HepG2 (cell line): ENCODE measurements around the gene ZNF670. TPM values are rescaled to one million over a fixed set of nuclear protein-coding genes. Genes with fewer than 3 reads are reported as not detected.

Source experiments
- ASH2L ChIP-seq: fragments of 300-600, 200-600 bp; sonication (generic); IDR thresholded peaks from 2 replicates; pipeline ENCODE4 v1.7.0; 2017; ENCODE audit warnings: low read depth, mild to moderate bottlenecking, moderate library complexity, mixed read lengths, low read length; ENCODE audit not compliant: insufficient read length
- HNF4A ChIP-seq: sonication (generic); formaldehyde crosslinking; IDR thresholded peaks from 2 replicates; pipeline ENCODE4 v1.4.0; 2020; ENCODE audit warnings: missing genetic modification reagents
- JUNB ChIP-seq: sonication (generic); formaldehyde crosslinking; IDR thresholded peaks from 2 replicates; pipeline ENCODE4 v1.8.0; 2022; ENCODE audit warnings: missing genetic modification reagents, mild to moderate bottlenecking, borderline replicate concordance
- PBX2 ChIP-seq: IDR thresholded peaks from 2 replicates; pipeline ENCODE4 v1.6.1; 2016; ENCODE audit warnings: control low read depth
- PRDM4 ChIP-seq: sonication (generic); formaldehyde crosslinking; IDR thresholded peaks from 2 replicates; pipeline ENCODE4 v1.9.0; 2021; ENCODE audit warnings: missing genetic modification reagents, borderline replicate concordance
- TFE3 ChIP-seq: IDR thresholded peaks from 2 replicates; pipeline ENCODE4 v1.6.1; 2016
- THYN1 ChIP-seq: sonication (generic); formaldehyde crosslinking; IDR thresholded peaks from 2 replicates; pipeline ENCODE4 v1.8.1; 2023; ENCODE audit warnings: low read depth, mild to moderate bottlenecking, moderate library complexity, missing genetic modification reagents, borderline replicate concordance
- ZNF704 ChIP-seq: sonication (generic); formaldehyde crosslinking; IDR thresholded peaks from 2 replicates; pipeline ENCODE4 v1.8.1; 2023; ENCODE audit warnings: mild to moderate bottlenecking, inconsistent platforms, moderate library complexity, missing genetic modification reagents, borderline replicate concordance
- polyA plus RNA-seq, 8 experiments: library from polyadenylated mRNA; depleted of rRNA in 3 of 8; stranded (reverse) in 7 of 8; unstranded in 1 of 8; fragments of >200 nt; fragmentation: Illumina TruSeq in 4 of 8; extraction: Trizol in 4 of 8; gene quantifications; 2 replicates each; pipeline versions ENCODE4 v1.2.1 to v1.2.3, GENCODE V29; 2011 to 2016; ENCODE audit warnings: low read depth in 4 of 8, missing spikeins in 1 of 8, mixed read lengths in 1 of 8; ENCODE audit not compliant: insufficient read depth in 1 of 8
- total RNA-seq, 5 experiments: library from RNA; depleted of rRNA; stranded (reverse); fragments of >200 nt; fragmentation: Illumina TruSeq; extraction: Trizol; gene quantifications; 2 replicates each; pipeline ENCODE4 v1.2.3, GENCODE V29; 2016; ENCODE audit warnings: low read depth in 1 of 5

ZNF670 gene
- total and polyA plus RNA-seq, 2 of the 13 experiments (the other 11 are each of a cell fraction or from before 2014, with no cell fraction given) = 4.2 to 10.9 TPM

DNA sequence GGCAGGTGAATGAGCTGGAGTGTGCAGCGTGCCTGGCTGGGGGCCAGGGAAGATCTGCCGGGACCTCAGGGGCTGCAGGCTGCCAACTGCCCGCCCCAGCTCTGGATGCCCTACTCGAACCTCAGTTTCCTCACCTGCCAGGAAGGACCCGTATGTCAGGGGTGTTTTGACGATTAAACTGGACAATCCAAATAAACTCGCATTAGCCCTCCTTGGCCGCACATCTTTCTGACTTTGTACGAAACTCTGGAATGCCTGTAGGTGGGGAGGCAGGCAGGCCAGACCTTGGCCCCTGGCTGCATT, 33.8 kb upstream of the ZNF670 start (continued):
- 0 out of 2 replicates have a peak, but pooled peaks have one; percentile 7 for TF ChIP-seq ZNF704 (CRISPR knock-in tag)
- 0 out of 2 replicates have a peak, but pooled peaks have one; percentile 8 for TF ChIP-seq TFE3 (CRISPR knock-in tag)
- peak; percentile 71 for TF ChIP-seq PBX2
- no peak for TF ChIP-seq JUNB
- TF ChIP-seq PRDM4 (CRISPR knock-in tag) = peak; percentile 58; the same call in 1 of the 2 replicates
- TF ChIP-seq HNF4A (CRISPR knock-in tag) = peak; percentile 4; the same call in 1 of the 2 replicates
- TF ChIP-seq THYN1 (CRISPR knock-in tag) = no peak
- TF ChIP-seq ASH2L = peak; percentile 6
